Measurements from ENCODE around the gene NTM.

Gene NTM

GRCh38 chr11:131597890-131598289, 227.5 kb downstream of the NTM start:
- Histone ChIP-seq H3K4me2 (ENCODE audit: low read length) (no peak overlapping the region), H3K27me3 (ENCODE audit: low read depth, low read length) (peaks cover 67% of the 10 kb centered on the region), H3K9me3 (ENCODE audit: insufficient read depth, low read length) (no peaks in the 10 kb centered on the region), H3K9ac (ENCODE audit: low read length) (no peak overlapping the region), H4K20me1 (ENCODE audit: insufficient read depth, low read length) (0 out of 2 replicates have a peak, but pooled peaks cover 4% of the 10 kb centered on the region), H3K36me3 (replicated peaks; ENCODE audit: low read depth, low read length) (no peaks in the 10 kb centered on the region), H2AFZ (ENCODE audit: low read depth, low read length) (no peak overlapping the region), H3K4me1 (ENCODE audit: low read length) (no peaks in the 10 kb centered on the region), H3K4me3 (ENCODE audit: low read length) (no peak overlapping the region), H3K79me2 (ENCODE audit: low read length) (no peaks in the 10 kb centered on the region), H3K27ac (ENCODE audit: low read length) (no peak overlapping the region)
- TF ChIP-seq, protein P1, sequence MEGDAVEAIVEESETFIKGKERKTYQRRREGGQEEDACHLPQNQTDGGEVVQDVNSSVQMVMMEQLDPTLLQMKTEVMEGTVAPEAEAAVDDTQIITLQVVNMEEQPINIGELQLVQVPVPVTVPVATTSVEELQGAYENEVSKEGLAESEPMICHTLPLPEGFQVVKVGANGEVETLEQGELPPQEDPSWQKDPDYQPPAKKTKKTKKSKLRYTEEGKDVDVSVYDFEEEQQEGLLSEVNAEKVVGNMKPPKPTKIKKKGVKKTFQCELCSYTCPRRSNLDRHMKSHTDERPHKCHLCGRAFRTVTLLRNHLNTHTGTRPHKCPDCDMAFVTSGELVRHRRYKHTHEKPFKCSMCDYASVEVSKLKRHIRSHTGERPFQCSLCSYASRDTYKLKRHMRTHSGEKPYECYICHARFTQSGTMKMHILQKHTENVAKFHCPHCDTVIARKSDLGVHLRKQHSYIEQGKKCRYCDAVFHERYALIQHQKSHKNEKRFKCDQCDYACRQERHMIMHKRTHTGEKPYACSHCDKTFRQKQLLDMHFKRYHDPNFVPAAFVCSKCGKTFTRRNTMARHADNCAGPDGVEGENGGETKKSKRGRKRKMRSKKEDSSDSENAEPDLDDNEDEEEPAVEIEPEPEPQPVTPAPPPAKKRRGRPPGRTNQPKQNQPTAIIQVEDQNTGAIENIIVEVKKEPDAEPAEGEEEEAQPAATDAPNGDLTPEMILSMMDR (IDR thresholded peaks at IDR 0.05; ENCODE audit: low read depth, low read length), result no peak
- no peak for TF ChIP-seq EZH2phosphoT487 (IDR thresholded peaks at IDR 0.05; ENCODE audit: low read depth)

DNA sequence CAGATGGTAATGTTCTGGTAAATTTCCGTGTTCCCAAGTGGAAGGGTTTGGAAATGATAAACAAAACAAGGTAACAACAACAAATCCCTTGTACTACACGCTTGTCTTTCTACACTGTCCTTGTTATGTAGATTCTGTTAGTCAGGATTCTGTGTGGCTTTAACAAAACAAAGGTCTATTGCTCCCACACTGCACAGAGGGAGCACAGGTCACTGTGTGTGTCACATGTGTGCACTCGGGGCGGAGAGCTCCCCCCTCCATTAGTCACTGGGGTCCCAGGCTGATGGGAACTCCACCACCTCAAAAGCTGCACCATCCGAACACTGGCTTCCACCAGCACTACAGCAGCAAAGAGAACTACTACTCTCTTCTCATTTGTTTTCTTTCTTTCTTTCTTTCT, 227.9 kb downstream of the NTM start:
- Histone ChIP-seq H3K4me1 (ENCODE audit: low read length) (no peaks in the 10 kb centered on the region), H3K9ac (ENCODE audit: low read length) (no peak overlapping the region), H3K27ac (ENCODE audit: low read length) (no peak overlapping the region), H3K36me3 (replicated peaks; ENCODE audit: low read depth, low read length) (no peaks in the 10 kb centered on the region), H4K20me1 (ENCODE audit: insufficient read depth, low read length) (0 out of 2 replicates have a peak, but pooled peaks cover 4% of the 10 kb centered on the region), H3K9me3 (ENCODE audit: insufficient read depth, low read length) (no peaks in the 10 kb centered on the region), H3K79me2 (ENCODE audit: low read length) (no peaks in the 10 kb centered on the region), H3K4me2 (ENCODE audit: low read length) (no peak overlapping the region), H3K27me3 (ENCODE audit: low read depth, low read length) (peaks cover 67% of the 10 kb centered on the region), H3K4me3 (ENCODE audit: low read length) (no peak overlapping the region), H2AFZ (ENCODE audit: low read depth, low read length) (no peak overlapping the region)
- TF ChIP-seq, protein P1 (IDR thresholded peaks at IDR 0.05; ENCODE audit: low read depth, low read length), result no peak
- no peak for TF ChIP-seq EZH2phosphoT487 (IDR thresholded peaks at IDR 0.05; ENCODE audit: low read depth)

- Histone ChIP-seq H3K4me1 (ENCODE audit: low read length) (no peaks in the 10 kb centered on the region), H3K79me2 (ENCODE audit: low read length) (no peaks in the 10 kb centered on the region), H2AFZ (ENCODE audit: low read depth, low read length) (no peak overlapping the region), H3K9ac (ENCODE audit: low read length) (no peak overlapping the region), H4K20me1 (ENCODE audit: insufficient read depth, low read length) (0 out of 2 replicates have a peak, but pooled peaks cover 4% of the 10 kb centered on the region), H3K4me2 (ENCODE audit: low read length) (no peak overlapping the region), H3K9me3 (ENCODE audit: insufficient read depth, low read length) (no peaks in the 10 kb centered on the region), H3K4me3 (ENCODE audit: low read length) (no peak overlapping the region), H3K27ac (ENCODE audit: low read length) (no peak overlapping the region), H3K27me3 (ENCODE audit: low read depth, low read length) (peaks cover 66% of the 10 kb centered on the region), H3K36me3 (replicated peaks; ENCODE audit: low read depth, low read length) (no peaks in the 10 kb centered on the region)
- TF ChIP-seq EZH2phosphoT487 (IDR thresholded peaks at IDR 0.05; ENCODE audit: low read depth), result no peak
- TF ChIP-seq, protein P1 (IDR thresholded peaks at IDR 0.05; ENCODE audit: low read depth, low read length), result no peak
Observed at GRCh38 chr11:131599285-131599684, 228.9 kb downstream of the NTM start.

DNA sequence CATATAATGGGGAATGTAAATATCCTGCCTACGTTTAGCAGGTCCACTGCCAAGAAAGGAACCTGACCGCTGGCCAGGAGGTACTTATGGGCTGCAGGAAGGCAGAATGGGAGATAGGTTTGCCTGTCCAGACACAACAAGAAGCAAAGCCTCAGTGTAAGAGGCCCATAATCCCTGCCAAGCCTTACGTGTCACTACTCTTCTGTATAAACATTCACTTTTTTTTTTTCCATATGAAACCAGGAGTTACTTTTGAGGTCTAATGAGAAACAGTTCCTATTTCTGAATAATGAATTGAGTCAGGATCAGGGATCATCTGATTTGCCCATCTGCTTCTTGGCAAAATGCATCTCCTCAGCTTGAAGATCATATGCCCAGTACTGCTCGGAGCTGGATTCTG, 230.2 kb downstream of the NTM start:
- no peak overlapping the region for H3K27ac ChIP-seq (ENCODE audit: low read length)
- TF ChIP-seq EZH2phosphoT487 (IDR thresholded peaks at IDR 0.05; ENCODE audit: low read depth), result no peak
- TF ChIP-seq, protein P1 (IDR thresholded peaks at IDR 0.05; ENCODE audit: low read depth, low read length), result no peak

More for the DNA sequence above, 230.2 kb downstream of the NTM start:
- H3K27me3 ChIP-seq (ENCODE audit: low read depth, low read length), result peaks cover 62% of the 10 kb centered on the region
- no peak overlapping the region for H2AFZ ChIP-seq (ENCODE audit: low read depth, low read length)
- H4K20me1 ChIP-seq (ENCODE audit: insufficient read depth, low read length), result 0 out of 2 replicates have a peak, but pooled peaks cover 4% of the 10 kb centered on the region
- H3K4me2 ChIP-seq (ENCODE audit: low read length), result no peak overlapping the region
- no peak overlapping the region for H3K4me3 ChIP-seq (ENCODE audit: low read length)
- H3K36me3 ChIP-seq (replicated peaks; ENCODE audit: low read depth, low read length), result no peaks in the 10 kb centered on the region
- H3K4me1 ChIP-seq (ENCODE audit: low read length), result no peaks in the 10 kb centered on the region
- H3K9me3 ChIP-seq (ENCODE audit: insufficient read depth, low read length), result no peaks in the 10 kb centered on the region
- no peak overlapping the region for H3K9ac ChIP-seq (ENCODE audit: low read length)
- H3K79me2 ChIP-seq (ENCODE audit: low read length), result no peaks in the 10 kb centered on the region

Data from OCI-LY3 (cell line).